CD4-positive, alpha-beta T cell (primary cell): ENCODE measurements around the gene PIR. TPM values are rescaled to one million over a fixed set of nuclear protein-coding genes. Genes with fewer than 3 reads are reported as not detected.

Experiments
- ATAC-seq: fragments of 200-7000 bp; cut with Tn5 transposase; one replicate; pipeline ENCODE4 v1.10.0; 2022; ENCODE audit warnings: mild to moderate bottlenecking; ENCODE audit not compliant: poor library complexity
- CTCF ChIA-PET: fragments of 350-600 bp; sonication (Branson Sonifier 250); formaldehyde crosslinking; loops from one replicate; lab custom pipeline; 2021; ENCODE audit warnings: antibody characterized with exemption, inconsistent platforms; lab: Charles Lee
- POLR2A ChIA-PET: fragments of 350-600 bp; sonication (Branson Sonifier 250); formaldehyde crosslinking; loops from one replicate; lab custom pipeline; 2021; ENCODE audit warnings: antibody characterized with exemption, inconsistent platforms; lab: Charles Lee
- DNase-seq, 14 experiments: peaks; one replicate each; pipeline ENCODE4 v3.0.0-alpha.2; 2013 to 2020; ENCODE audit warnings: mixed read lengths in 2 of 14
- H3K27ac ChIP-seq, 2 donors: one replicate each; pipeline versions ENCODE4 v1.5.1 to v1.7.0; 2013; ENCODE audit warnings: low read length in 2 of 2, low read depth in 1 of 2, mild to moderate bottlenecking in 1 of 2
- H3K27me3 ChIP-seq, 2 experiments: 1 replicate in 1 of 2; 2 replicates in 1 of 2; pipeline versions ENCODE4 v1.6.1 to v1.7.0; 2013; ENCODE audit warnings: low read length in 2 of 2, control low read depth in 1 of 2, mild to moderate bottlenecking in 1 of 2, moderate library complexity in 1 of 2; ENCODE audit not compliant: insufficient read depth in 2 of 2, control insufficient read depth in 1 of 2
- H3K36me3 ChIP-seq: one replicate; pipeline ENCODE4 v1.6.1; 2013; ENCODE audit warnings: low read length, control low read depth; ENCODE audit not compliant: insufficient read depth
- H3K4me1 ChIP-seq: one replicate; pipeline ENCODE4 v1.6.1; 2013; ENCODE audit warnings: low read length, control low read depth; ENCODE audit not compliant: insufficient read depth
- H3K4me3 ChIP-seq: one replicate; pipeline ENCODE4 v1.5.1; 2013; ENCODE audit warnings: mild to moderate bottlenecking, low read length, moderate library complexity
- H3K9me3 ChIP-seq, 2 experiments: 1 replicate in 1 of 2; 2 replicates in 1 of 2; pipeline versions ENCODE4 v1.6.1 to v1.7.0; 2013; ENCODE audit warnings: low read length in 2 of 2, mild to moderate bottlenecking in 2 of 2, control low read depth in 1 of 2, moderate library complexity in 1 of 2; ENCODE audit not compliant: control insufficient read depth in 1 of 2, insufficient read depth in 1 of 2
- H3K27ac Mint-ChIP-seq: one replicate; pipeline ENCODE4 v1.8.0; 2020; ENCODE audit warnings: mixed read lengths
- H3K27me3 Mint-ChIP-seq: one replicate; pipeline ENCODE4 v1.8.0; 2021; ENCODE audit warnings: mixed read lengths
- H3K36me3 Mint-ChIP-seq: one replicate; pipeline ENCODE4 v1.8.0; 2021; ENCODE audit warnings: low read depth, mixed read lengths
- H3K4me1 Mint-ChIP-seq: one replicate; pipeline ENCODE4 v1.8.0; 2021; ENCODE audit warnings: low read depth, mixed read lengths
- H3K4me3 Mint-ChIP-seq: one replicate; pipeline ENCODE4 v1.8.0; 2020; ENCODE audit warnings: mild to moderate bottlenecking, mixed read lengths
- H3K9me3 Mint-ChIP-seq: one replicate; pipeline ENCODE4 v1.8.0; 2020; ENCODE audit warnings: mixed read lengths
- CTCF ChIP-seq: fragments of 200-600 bp; IDR thresholded peaks from one replicate; pipeline ENCODE4 v1.8.0; 2022; ENCODE audit warnings: antibody characterized with exemption, mild to moderate bottlenecking
- intact Hi-C, 2 experiments: fragments of 100-400 bp; cut with DNase I in 1 of 2; cut with micrococcal nuclease in 1 of 2; formaldehyde crosslinking; loops; one replicate each; pipeline versions ENCODE4 v1.15.1 to v1.9.0; 2023 to 2025; cut with DNase I, micrococcal nuclease
- total RNA-seq, 174 experiments: library from RNA in 2 of 174; stranded (reverse) in 2 of 174; gene quantifications; one replicate each; pipeline ENCODE4 v1.2.3 and lab custom pipeline; 2021 to 2026

Gene PIR
- total RNA-seq, 2 experiments from 2014 or later: not detected

- TF ChIP-seq CTCF: peak; percentile 9
- no peaks in the 10 kb centered on the region for H3K4me1 ChIP-seq
- H3K27me3 Mint-ChIP-seq: no peaks in the 10 kb centered on the region
- H3K4me3 ChIP-seq: no peak overlapping the region
- no peaks in the 10 kb centered on the region for H3K9me3 ChIP-seq
- CTCF ChIA-PET: no interaction called here
- H3K27ac ChIP-seq: no peak overlapping the region
- H3K36me3 Mint-ChIP-seq: no peaks in the 10 kb centered on the region
- H3K9me3 Mint-ChIP-seq: no peaks in the 10 kb centered on the region
- H3K4me1 Mint-ChIP-seq: no peaks in the 10 kb centered on the region
- H3K27ac Mint-ChIP-seq: no peak overlapping the region
- H3K27me3 ChIP-seq: no peaks in the 10 kb centered on the region
- H3K4me3 Mint-ChIP-seq: no peak overlapping the region
- DNase-seq (peak in 3 of 14 experiments; percentile 1 to 21 (median 14)), ATAC-seq (no peak)
- H3K36me3 ChIP-seq: no peaks in the 10 kb centered on the region
- intact Hi-C loops: loop anchor here (2.0 to 5.0 kb wide), 2 partner anchors 119 to 166 kb away; no protein-coding TSS in a partner anchor
- POLR2A ChIA-PET: no interaction called here
Observed at GRCh38 chrX:15468036-15468435, 25.1 kb downstream of the PIR start.

- no peak for DNase-seq
- ATAC-seq: no peak
- H3K27me3 Mint-ChIP-seq: no peaks in the 10 kb centered on the region
Observed at GRCh38 chrX:15465896-15466651, 27.1 kb downstream of the PIR start.

GRCh38 chrX:15465347-15465746 is 27.8 kb downstream of the PIR start:
- H3K27ac Mint-ChIP-seq: no peak overlapping the region
- Histone ChIP-seq H3K9me3 (no peaks in the 10 kb centered on the region), H3K27me3 (no peaks in the 10 kb centered on the region), H3K36me3 (no peaks in the 10 kb centered on the region), H3K4me1 (no peaks in the 10 kb centered on the region), H3K27ac (no peak overlapping the region), H3K4me3 (no peak overlapping the region)
- ATAC-seq: no peak
- POLR2A ChIA-PET: no interaction called here
- CTCF ChIA-PET: no interaction called here
- intact Hi-C loops: loop anchor here (5.0 kb wide), 1 partner anchor 163 kb away; no protein-coding TSS in a partner anchor
- no peak for TF ChIP-seq CTCF
- H3K27me3 Mint-ChIP-seq: no peaks in the 10 kb centered on the region
- H3K36me3 Mint-ChIP-seq: no peaks in the 10 kb centered on the region
- no peak for DNase-seq
- H3K9me3 Mint-ChIP-seq: no peaks in the 10 kb centered on the region
- no peaks in the 10 kb centered on the region for H3K4me1 Mint-ChIP-seq
- no peak overlapping the region for H3K4me3 Mint-ChIP-seq

More at GRCh38 chrX:15465896-15466651, 27.1 kb downstream of the PIR start:
- Mint-ChIP-seq H3K27ac (no peak overlapping the region), H3K9me3 (no peaks in the 10 kb centered on the region), H3K36me3 (no peaks in the 10 kb centered on the region), H3K4me1 (no peaks in the 10 kb centered on the region), H3K4me3 (no peak overlapping the region)
- Histone ChIP-seq H3K27ac (no peak overlapping the region), H3K27me3 (no peaks in the 10 kb centered on the region), H3K36me3 (no peaks in the 10 kb centered on the region), H3K4me3 (no peak overlapping the region), H3K4me1 (no peaks in the 10 kb centered on the region), H3K9me3 (no peaks in the 10 kb centered on the region)
- intact Hi-C loops: loop anchor here (5.0 kb wide), 1 partner anchor 164 kb away; no protein-coding TSS in a partner anchor
- ChIA-PET POLR2A (no interaction called here), CTCF (interaction anchor here (0.8 kb wide), 1 partner anchor 587 kb away, joined by 3 read pairs; no protein-coding TSS in a partner anchor)
- TF ChIP-seq CTCF: no peak
